ENCODE results near the gene PMF1.

GRCh38 chr1:156220226-156220625, 7.4 kb downstream of the PMF1 start:
- TF ChIP-seq POLR2AphosphoS5 (IDR thresholded peaks at IDR 0.05; ENCODE audit: low read depth, low read length): no peak
- TF ChIP-seq FOXP2 (optimal IDR thresholded peaks at IDR 0.05; ENCODE audit: borderline replicate concordance, extremely low read depth, extremely low read length, insufficient read depth): no peak

All from PFSK-1 (cell line).